ENCODE data around the gene TREML2. TPM values are rescaled to one million over a fixed set of nuclear protein-coding genes. Genes with fewer than 3 reads are reported as not detected.

TREML2 gene
- total RNA-seq, 1 experiment from 2014 or later = not detected

DNA sequence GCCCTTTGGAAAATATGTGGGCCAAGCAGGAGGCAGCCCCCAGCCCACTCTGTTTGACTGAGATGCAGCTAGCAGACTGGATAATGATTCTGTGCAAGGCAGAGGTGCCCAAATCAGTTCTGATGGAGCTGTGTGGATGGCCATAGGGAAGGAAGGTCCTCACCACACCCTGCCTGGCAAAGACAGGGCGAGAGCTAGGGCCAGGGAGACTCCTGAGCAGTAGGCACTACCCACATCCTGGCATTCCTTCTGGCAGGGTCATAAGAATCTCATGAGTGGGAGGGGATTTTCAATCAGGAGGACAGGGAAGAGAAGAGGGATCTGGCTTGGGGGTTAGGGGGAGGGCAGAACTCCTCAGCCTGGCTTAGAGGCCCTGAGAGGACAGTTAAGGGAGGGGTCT is 19.4 kb downstream of the TREML2 start:
- ChIA-PET POLR2A (no interaction called here), RAD21 (ENCODE audit: low non-redundant PET in 1 of 2, low total read pairs in 2 of 2, uncharacterized antibody in 2 of 2, unreplicated experiment in 2 of 2) (no interaction called here), CTCF (interaction anchor here (0.8 to 2.4 kb wide), 12 partner anchors 8 to 154 kb away, joined by 3 to 18 read pairs (median 6); partner anchors contain the start of genes NCR2, NFYA, OARD1 and TREML2)
- Histone ChIP-seq H3K9me2 (ENCODE audit: insufficient read depth) (no peaks in the 10 kb centered on the region), H3K4me1 (ENCODE audit: control insufficient read depth in 1 of 2, insufficient read depth in 2 of 2, low read length in 2 of 2) (peaks cover 0 to 4% of the 10 kb centered on the region in 2 experiments; a peak in 1 of 4 replicates), H3K79me2 (ENCODE audit: insufficient read depth, low read length) (no peaks in the 10 kb centered on the region), H3K36me3 (ENCODE audit: control insufficient read depth in 1 of 2, insufficient read depth in 2 of 2, low read length in 2 of 2) (no peaks in the 10 kb centered on the region), H3K4me3 (replicated peaks in 1 of 2; ENCODE audit: low read depth in 1 of 2, low read length in 2 of 2) (no peak overlapping the region), H2AFZ (ENCODE audit: low read depth, low read length, poor library complexity, severe bottlenecking) (peak overlapping the region; percentile 10), H3K9me3 (ENCODE audit: control insufficient read depth in 1 of 2, insufficient read depth in 1 of 2, low read depth in 1 of 2, low read length in 2 of 2) (no peaks in the 10 kb centered on the region), H3K9ac (ENCODE audit: low read length) (no peak overlapping the region), H3K4me2 (ENCODE audit: low read length) (no peak overlapping the region), H3K27ac (ENCODE audit: low read depth, low read length) (no peak overlapping the region), H3K27me3 (ENCODE audit: insufficient read depth, low read length) (peaks cover 8% of the 10 kb centered on the region; the same call in 1 of the 2 replicates), H4K20me1 (ENCODE audit: insufficient read depth) (no peaks in the 10 kb centered on the region)
- TF ChIP-seq YY1 (IDR thresholded peaks at IDR 0.05; ENCODE audit: extremely low read depth, insufficient replicate concordance, low read depth, low read length) (no peak), JUND (IDR thresholded peaks at IDR 0.05) (no peak), SIN3A (IDR thresholded peaks at IDR 0.05; ENCODE audit: low read depth) (no peak), CBX3 (IDR thresholded peaks at IDR 0.05; ENCODE audit: low read depth) (no peak), ZNF274 (IDR thresholded peaks at IDR 0.05; ENCODE audit: low read depth, low read length) (no peak)
- intact Hi-C loops (cut with micrococcal nuclease) = no loop called here
- no TSS peak for BruUV-seq (replicated peaks)
- ATAC-seq = no peak
- DNase-seq (ENCODE audit: low read depth, low spot score) = no peak

DNA sequence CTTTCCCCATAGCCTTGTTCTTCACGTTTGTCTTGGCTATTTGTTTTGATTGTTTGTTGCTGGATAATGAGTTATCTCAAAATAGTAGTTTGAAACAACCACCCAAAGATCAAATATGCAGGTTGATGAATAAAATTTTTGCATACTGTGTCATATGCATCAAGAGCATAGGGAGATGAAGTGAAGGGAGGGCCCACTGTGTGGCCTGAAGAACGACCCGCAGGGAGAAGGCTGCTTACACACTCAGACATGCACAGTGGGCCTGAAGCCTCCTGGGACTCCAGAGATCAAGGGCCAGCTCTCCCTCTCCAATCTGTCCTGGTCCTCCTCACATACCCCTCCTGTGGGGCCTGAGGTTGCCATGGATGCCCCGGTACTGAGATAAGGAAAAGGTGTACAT is 21.8 kb downstream of the TREML2 start:
- ChIA-PET POLR2A (no interaction called here), CTCF (no interaction called here), RAD21 (ENCODE audit: low non-redundant PET in 1 of 2, low total read pairs in 2 of 2, uncharacterized antibody in 2 of 2, unreplicated experiment in 2 of 2) (no interaction called here)
- no peak for DNase-seq (ENCODE audit: low read depth, low spot score)
- intact Hi-C loops (cut with micrococcal nuclease) = no loop called here
- no peaks in the 10 kb centered on the region for H4K20me1 ChIP-seq (ENCODE audit: insufficient read depth)
- no TSS peak for BruUV-seq (replicated peaks)
- no peak overlapping the region for H3K9ac ChIP-seq (ENCODE audit: low read length)
- no peak overlapping the region for H3K27ac ChIP-seq (ENCODE audit: low read depth, low read length)
- no peaks in the 10 kb centered on the region for H3K79me2 ChIP-seq (ENCODE audit: insufficient read depth, low read length)
- peaks cover 0 to 4% of the 10 kb centered on the region in 2 experiments; a peak in 1 of 4 replicates for H3K4me1 ChIP-seq (ENCODE audit: control insufficient read depth in 1 of 2, insufficient read depth in 2 of 2, low read length in 2 of 2)
- H2AFZ ChIP-seq (ENCODE audit: low read depth, low read length, poor library complexity, severe bottlenecking) = no peak overlapping the region
- no peak overlapping the region for H3K4me2 ChIP-seq (ENCODE audit: low read length)
- peaks cover 23% of the 10 kb centered on the region for H3K27me3 ChIP-seq (ENCODE audit: insufficient read depth, low read length)
- H3K36me3 ChIP-seq (ENCODE audit: control insufficient read depth in 1 of 2, insufficient read depth in 2 of 2, low read length in 2 of 2) = no peaks in the 10 kb centered on the region
- H3K9me2 ChIP-seq (ENCODE audit: insufficient read depth) = no peaks in the 10 kb centered on the region
- H3K9me3 ChIP-seq (ENCODE audit: control insufficient read depth in 1 of 2, insufficient read depth in 1 of 2, low read depth in 1 of 2, low read length in 2 of 2) = no peaks in the 10 kb centered on the region
- no peak for ATAC-seq
- H3K4me3 ChIP-seq (replicated peaks in 1 of 2; ENCODE audit: low read depth in 1 of 2, low read length in 2 of 2) = no peak overlapping the region
- TF ChIP-seq ATF3 (IDR thresholded peaks at IDR 0.05) (no peak), POLR2AphosphoS5 (IDR thresholded peaks at IDR 0.05; ENCODE audit: low read depth, low read length) (no peak), ZNF274 (IDR thresholded peaks at IDR 0.05; ENCODE audit: low read depth, low read length) (no peak), TCF7L2 (IDR thresholded peaks at IDR 0.05; ENCODE audit: borderline replicate concordance, extremely low read depth, insufficient read depth, insufficient read length) (no peak), POLR2A (IDR thresholded peaks at IDR 0.05; ENCODE audit: borderline replicate concordance, extremely low read depth, insufficient read depth, insufficient read length) (no peak), YY1 (IDR thresholded peaks at IDR 0.05; ENCODE audit: extremely low read depth, insufficient replicate concordance, low read depth, low read length) (no peak), EZH2phosphoT487 (IDR thresholded peaks at IDR 0.05; ENCODE audit: borderline replicate concordance) (no peak), SRF (IDR thresholded peaks at IDR 0.05; ENCODE audit: low read depth) (no peak), ELF1 (IDR thresholded peaks at IDR 0.05; ENCODE audit: borderline replicate concordance, low read depth) (no peak), EZH2 (IDR thresholded peaks at IDR 0.05) (no peak), CEBPB (IDR thresholded peaks at IDR 0.05; ENCODE audit: low read depth) (no peak)
- TF ChIP-seq, protein P1, sequence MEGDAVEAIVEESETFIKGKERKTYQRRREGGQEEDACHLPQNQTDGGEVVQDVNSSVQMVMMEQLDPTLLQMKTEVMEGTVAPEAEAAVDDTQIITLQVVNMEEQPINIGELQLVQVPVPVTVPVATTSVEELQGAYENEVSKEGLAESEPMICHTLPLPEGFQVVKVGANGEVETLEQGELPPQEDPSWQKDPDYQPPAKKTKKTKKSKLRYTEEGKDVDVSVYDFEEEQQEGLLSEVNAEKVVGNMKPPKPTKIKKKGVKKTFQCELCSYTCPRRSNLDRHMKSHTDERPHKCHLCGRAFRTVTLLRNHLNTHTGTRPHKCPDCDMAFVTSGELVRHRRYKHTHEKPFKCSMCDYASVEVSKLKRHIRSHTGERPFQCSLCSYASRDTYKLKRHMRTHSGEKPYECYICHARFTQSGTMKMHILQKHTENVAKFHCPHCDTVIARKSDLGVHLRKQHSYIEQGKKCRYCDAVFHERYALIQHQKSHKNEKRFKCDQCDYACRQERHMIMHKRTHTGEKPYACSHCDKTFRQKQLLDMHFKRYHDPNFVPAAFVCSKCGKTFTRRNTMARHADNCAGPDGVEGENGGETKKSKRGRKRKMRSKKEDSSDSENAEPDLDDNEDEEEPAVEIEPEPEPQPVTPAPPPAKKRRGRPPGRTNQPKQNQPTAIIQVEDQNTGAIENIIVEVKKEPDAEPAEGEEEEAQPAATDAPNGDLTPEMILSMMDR (IDR thresholded peaks at IDR 0.05 in 2 of 3, conservative IDR thresholded peaks at IDR 0.05 in 1 of 3; ENCODE audit: borderline replicate concordance in 1 of 3, insufficient read depth in 1 of 3, low read depth in 2 of 3, low read length in 2 of 3) = no peak
- TF ChIP-seq, protein P2, sequence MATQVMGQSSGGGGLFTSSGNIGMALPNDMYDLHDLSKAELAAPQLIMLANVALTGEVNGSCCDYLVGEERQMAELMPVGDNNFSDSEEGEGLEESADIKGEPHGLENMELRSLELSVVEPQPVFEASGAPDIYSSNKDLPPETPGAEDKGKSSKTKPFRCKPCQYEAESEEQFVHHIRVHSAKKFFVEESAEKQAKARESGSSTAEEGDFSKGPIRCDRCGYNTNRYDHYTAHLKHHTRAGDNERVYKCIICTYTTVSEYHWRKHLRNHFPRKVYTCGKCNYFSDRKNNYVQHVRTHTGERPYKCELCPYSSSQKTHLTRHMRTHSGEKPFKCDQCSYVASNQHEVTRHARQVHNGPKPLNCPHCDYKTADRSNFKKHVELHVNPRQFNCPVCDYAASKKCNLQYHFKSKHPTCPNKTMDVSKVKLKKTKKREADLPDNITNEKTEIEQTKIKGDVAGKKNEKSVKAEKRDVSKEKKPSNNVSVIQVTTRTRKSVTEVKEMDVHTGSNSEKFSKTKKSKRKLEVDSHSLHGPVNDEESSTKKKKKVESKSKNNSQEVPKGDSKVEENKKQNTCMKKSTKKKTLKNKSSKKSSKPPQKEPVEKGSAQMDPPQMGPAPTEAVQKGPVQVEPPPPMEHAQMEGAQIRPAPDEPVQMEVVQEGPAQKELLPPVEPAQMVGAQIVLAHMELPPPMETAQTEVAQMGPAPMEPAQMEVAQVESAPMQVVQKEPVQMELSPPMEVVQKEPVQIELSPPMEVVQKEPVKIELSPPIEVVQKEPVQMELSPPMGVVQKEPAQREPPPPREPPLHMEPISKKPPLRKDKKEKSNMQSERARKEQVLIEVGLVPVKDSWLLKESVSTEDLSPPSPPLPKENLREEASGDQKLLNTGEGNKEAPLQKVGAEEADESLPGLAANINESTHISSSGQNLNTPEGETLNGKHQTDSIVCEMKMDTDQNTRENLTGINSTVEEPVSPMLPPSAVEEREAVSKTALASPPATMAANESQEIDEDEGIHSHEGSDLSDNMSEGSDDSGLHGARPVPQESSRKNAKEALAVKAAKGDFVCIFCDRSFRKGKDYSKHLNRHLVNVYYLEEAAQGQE (IDR thresholded peaks at IDR 0.05; ENCODE audit: low read depth) = no peak
